ENCODE data around the gene GJB5.

The GJB5 gene

GRCh38 chr1:34776911-34777310 lies 22.1 kb downstream of the GJB5 start:
- DNase-seq (ENCODE audit: low read depth in 2 of 2) = no peak

DNA sequence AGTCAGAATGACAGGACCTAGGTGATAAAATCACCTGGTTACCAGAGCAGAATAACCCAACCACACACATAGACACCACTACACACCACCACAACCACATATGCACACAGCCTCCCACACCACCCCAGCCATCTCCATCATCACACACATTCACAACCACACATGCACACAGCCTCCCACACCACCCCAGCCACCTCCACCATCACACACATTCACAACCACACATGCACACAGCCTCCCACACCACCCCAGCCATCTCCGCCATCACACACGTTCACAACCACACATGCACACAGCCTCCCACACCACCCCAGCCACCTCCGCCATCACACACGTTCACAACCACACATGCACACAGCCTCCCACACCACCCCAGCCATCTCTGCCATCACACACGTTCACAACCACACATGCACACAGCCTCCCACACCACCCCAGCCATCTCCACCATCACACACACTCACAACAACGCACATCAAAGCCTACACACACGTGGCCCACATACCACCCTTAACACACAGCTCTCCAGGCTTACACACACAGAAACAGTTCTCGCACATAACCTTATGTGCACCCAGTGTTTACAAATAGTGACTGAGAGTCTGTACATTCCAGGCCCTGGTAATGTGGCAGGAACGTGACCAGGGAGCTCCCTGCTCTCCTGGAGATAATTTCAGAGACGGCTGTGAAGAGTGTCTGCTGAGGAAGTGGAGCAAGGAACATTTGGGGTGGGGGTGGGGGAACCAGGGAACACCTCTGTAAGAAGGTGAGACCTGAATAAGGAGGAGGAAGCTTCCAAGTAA lies 22.9 kb downstream of the GJB5 start:
- no peak for DNase-seq (ENCODE audit: low read depth in 2 of 2)

- DNase-seq (ENCODE audit: low read depth in 2 of 2) = no peak
These were observed 23.5 kb downstream of the GJB5 start for GRCh38 chr1:34778381-34778780.

- DNase-seq (ENCODE audit: low read depth in 2 of 2) = no peak
These were observed 24.2 kb downstream of the GJB5 start for GRCh38 chr1:34779005-34779404.

DNA sequence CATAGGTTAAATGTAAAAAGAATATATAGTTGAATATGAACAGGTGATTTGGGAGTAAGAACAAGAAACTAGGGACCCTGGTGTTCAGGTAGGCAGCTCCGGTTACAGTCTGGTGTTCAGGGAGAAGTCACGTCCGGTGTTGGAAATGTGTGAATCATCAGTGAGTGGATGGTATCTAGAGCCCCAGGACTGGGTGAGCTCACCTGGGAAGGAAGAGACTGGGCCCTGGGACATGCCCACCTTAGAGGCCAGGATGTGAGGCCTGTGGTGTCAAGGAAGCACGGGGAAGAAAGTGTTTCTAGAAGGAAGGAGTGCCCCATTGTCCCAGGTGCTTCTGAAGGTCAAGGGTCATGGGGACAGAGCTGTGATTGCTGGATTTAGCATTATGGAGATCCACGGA lies 24.7 kb downstream of the GJB5 start:
- DNase-seq (ENCODE audit: low read depth in 2 of 2) = no peak

DNA sequence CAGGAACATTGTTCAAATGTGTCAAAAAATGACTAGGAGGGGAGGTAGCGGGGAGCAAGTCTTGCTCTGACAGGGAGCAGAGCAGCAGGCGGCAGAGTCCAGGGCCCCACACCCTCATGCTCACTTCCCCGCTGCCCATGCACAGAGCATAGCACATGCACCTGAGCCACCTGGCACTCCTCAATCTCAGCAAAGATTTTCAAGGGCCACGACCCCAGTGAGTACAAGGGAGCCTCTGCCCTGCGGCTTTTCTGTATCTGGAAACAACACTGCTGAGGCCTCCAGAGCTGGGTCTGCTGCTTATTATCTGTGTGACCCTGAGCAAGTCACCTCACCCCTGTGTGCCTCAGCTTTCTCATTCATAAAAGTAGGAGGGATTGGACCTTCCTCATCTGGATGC lies 25.1 kb downstream of the GJB5 start:
- DNase-seq (ENCODE audit: low read depth in 2 of 2) = no peak

DNA sequence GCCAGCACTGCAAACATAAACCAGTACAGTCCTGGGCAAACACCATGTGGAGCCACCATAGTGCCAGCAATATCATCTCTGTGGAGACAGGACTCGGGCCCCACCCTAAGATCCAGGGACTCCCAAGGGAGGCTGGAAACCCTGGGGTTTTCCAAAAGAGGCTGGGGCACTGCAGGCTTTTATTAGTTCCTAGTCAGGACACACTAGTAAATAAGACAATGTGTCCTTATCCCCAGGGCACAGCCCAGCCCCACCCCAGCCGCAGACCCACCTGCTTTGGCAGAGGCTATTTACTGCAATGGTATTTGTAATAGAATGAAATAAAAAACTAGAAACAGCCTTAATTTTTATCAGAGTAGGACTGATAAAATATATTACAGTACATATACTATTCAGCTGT lies 25.7 kb downstream of the GJB5 start:
- no peak for DNase-seq (ENCODE audit: low read depth in 2 of 2)

- no peak for DNase-seq (ENCODE audit: low read depth in 2 of 2)
These were observed 26.4 kb downstream of the GJB5 start, which contains the start of gene GJB3 for GRCh38 chr1:34781071-34781843. Gene GJB3, plus strand, starts transcription at chr1:34781214. Its CDS starts 3,549 bp downstream, at chr1:34784763.

GRCh38 chr1:34781844-34782391 lies 27.1 kb downstream of the GJB5 start:
- no peak for DNase-seq (ENCODE audit: low read depth in 2 of 2)

DNA sequence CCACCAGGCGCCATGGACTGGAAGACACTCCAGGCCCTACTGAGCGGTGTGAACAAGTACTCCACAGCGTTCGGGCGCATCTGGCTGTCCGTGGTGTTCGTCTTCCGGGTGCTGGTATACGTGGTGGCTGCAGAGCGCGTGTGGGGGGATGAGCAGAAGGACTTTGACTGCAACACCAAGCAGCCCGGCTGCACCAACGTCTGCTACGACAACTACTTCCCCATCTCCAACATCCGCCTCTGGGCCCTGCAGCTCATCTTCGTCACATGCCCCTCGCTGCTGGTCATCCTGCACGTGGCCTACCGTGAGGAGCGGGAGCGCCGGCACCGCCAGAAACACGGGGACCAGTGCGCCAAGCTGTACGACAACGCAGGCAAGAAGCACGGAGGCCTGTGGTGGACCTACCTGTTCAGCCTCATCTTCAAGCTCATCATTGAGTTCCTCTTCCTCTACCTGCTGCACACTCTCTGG lies 29.9 kb downstream of the GJB5 start:
- DNase-seq (ENCODE audit: low read depth in 2 of 2) = no peak

- DNase-seq (ENCODE audit: low read depth in 2 of 2) = no peak
These were observed 30.5 kb downstream of the GJB5 start for GRCh38 chr1:34785231-34785874.

DNA sequence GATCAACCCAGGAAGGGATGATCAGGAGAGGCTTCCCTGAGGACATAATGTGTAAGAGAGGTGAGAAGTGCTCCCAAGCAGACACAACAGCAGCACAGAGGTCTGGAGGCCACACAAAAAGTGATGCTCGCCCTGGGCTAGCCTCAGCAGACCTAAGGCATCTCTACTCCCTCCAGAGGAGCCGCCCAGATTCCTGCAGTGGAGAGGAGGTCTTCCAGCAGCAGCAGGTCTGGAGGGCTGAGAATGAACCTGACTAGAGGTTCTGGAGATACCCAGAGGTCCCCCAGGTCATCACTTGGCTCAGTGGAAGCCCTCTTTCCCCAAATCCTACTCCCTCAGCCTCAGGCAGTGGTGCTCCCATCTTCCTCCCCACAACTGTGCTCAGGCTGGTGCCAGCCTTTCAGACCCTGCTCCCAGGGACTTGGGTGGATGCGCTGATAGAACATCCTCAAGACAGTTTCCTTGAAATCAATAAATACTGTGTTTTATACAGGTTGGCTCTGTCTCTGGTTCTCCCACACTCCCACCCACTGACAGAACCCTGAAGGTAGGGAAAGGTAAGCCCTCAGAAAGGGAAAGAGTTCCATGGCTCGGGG lies 31.1 kb downstream of the GJB5 start:
- no peak for DNase-seq (ENCODE audit: low read depth in 2 of 2)

GRCh38 chr1:34786521-34787325 lies 31.9 kb downstream of the GJB5 start:
- peak; percentile 15 to 17 for DNase-seq (ENCODE audit: low read depth in 2 of 2)

- DNase-seq (ENCODE audit: low read depth in 2 of 2) = no peak
These were observed 32.9 kb downstream of the GJB5 start for GRCh38 chr1:34787461-34788420.

DNA sequence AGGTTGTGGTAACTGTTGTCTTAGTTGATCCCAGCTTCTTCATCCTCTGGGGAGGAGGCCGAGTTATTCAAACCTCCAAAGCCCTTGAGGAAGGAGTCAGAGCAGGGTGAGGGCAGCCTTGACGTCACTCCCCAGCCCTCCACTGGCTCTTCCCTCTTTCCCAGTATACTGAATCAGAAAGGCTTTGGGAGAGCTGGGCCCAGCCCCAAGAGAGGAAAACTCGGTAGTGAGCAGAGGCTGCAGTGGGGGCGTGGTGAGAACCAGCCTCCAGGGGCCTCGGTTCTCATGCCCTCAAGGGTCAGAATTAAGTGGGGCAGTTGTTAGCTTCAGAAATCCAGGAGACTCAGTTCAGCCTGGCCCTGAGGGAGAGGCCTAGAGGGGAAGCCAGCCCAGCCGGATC lies 36.1 kb downstream of the GJB5 start:
- no peak for DNase-seq (ENCODE audit: low read depth in 2 of 2)

GRCh38 chr1:34792424-34792823 lies 37.6 kb downstream of the GJB5 start:
- no peak for DNase-seq (ENCODE audit: low read depth in 2 of 2)

DNA sequence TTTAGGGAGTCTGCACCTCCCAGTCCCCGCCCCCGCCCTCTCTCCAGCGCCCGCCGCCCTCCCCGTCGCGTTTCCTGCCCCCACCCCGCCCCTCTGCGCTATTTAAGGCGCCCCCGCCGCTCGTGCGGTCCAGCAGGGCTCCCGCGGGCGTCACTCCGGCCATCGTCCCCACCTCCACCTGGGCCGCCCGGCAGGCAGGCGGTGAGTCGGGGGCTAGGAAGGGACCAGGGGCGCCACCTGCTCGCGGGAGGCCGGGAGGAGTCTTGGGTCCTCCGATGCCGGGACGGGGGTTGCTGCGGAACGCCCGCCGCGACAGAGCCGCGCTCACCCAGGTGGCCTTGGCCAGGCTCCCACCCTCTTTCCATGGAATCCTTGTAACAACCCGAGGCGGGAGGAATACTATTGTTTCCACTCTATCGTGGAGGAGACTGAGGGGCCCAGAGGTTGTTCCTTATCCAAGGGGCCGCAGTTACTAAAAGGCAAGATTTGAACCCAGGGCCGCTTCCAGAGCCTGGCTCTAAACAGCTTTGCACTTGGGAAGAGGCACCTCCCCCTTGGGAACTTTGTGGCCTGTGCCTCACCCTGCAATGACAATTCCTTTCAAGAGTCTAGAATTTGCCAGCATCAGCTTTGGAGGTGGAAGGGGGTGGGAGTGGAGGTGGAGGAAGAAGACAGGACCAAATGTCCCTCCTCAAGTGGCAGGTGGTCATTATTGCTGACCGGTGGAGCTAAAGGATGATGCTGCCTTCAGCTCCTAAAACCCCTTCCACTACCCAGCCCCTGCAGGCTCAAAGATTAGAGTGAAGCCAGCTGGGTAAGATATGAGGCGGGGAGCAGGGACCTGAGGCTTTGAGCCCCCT lies 38.3 kb downstream of the GJB5 start, which contains the start of gene GJA4:
Gene GJA4, plus strand, starts transcription at position 132 of the 860 bp plus-strand sequence. CDS start 1,215 bp downstream, outside the sequence.
- DNase-seq (ENCODE audit: low read depth in 2 of 2) = no peak

DNA sequence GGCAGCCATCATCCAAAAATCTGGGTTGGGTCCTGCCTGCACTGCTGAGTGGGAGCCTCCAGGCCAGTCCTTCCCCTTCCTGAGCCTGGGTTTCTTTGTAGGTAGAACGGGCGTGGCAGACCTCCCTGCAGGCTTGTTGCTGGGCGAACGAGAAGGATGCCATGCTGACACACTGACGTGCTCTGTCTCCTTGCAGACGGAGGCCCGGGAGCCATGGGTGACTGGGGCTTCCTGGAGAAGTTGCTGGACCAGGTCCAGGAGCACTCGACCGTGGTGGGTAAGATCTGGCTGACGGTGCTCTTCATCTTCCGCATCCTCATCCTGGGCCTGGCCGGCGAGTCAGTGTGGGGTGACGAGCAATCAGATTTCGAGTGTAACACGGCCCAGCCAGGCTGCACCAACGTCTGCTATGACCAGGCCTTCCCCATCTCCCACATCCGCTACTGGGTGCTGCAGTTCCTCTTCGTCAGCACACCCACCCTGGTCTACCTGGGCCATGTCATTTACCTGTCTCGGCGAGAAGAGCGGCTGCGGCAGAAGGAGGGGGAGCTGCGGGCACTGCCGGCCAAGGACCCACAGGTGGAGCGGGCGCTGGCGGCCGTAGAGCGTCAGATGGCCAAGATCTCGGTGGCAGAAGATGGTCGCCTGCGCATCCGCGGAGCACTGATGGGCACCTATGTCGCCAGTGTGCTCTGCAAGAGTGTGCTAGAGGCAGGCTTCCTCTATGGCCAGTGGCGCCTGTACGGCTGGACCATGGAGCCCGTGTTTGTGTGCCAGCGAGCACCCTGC lies 39.3 kb downstream of the GJB5 start:
- DNase-seq (ENCODE audit: low read depth in 2 of 2) = no peak

Data from fibroblast of skin of left quadriceps (primary cell).